NCI-H1417 treated with DMSO at 0.1 percent for 48 hours (cell line): ENCODE measurements around the gene TMEM178B.

Experiments used
- DNase-seq: peaks from one replicate; lab custom pipeline; 2025; lab: John Stamatoyannopoulos, UW

TMEM178B gene

DNA sequence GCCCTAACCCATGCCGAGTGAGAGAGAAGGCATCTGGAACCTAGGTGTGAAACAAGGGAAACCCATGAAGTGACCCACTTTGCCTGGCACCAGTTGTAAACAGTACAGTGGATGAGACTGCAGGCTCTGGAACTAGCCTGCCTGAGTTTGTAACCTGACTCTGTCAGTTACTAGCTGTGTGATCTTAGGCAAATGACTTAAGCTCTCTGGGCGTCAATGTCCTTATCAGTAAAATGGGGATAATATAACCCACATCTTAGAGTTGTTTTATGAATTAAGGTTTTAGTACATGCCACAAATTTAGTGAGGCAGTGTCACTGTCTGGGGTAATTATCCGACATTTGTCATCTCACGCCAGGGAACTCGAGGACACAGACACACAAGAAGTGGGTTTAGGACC lies 394.5 kb downstream of the TMEM178B start:
- no peak for DNase-seq

DNA sequence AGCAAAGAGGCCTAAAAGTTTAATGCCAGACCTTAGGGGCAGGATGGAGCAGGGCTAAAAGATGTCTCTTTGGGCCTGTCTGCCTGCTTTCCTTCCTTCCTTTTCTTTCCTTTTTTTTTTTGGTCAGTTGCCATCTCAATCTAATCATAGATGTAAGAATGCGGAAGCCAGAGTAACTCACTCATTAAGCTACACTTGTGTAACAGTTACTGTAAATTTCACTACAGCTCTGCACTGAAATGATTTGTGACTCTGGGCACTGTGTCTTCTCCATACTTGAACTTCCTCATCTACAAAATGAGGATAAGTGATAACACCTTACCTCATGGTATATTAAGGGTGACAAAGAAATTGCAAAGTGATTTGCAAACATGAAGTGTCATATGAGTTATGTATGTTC lies 401.8 kb downstream of the TMEM178B start:
- DNase-seq = no peak

DNA sequence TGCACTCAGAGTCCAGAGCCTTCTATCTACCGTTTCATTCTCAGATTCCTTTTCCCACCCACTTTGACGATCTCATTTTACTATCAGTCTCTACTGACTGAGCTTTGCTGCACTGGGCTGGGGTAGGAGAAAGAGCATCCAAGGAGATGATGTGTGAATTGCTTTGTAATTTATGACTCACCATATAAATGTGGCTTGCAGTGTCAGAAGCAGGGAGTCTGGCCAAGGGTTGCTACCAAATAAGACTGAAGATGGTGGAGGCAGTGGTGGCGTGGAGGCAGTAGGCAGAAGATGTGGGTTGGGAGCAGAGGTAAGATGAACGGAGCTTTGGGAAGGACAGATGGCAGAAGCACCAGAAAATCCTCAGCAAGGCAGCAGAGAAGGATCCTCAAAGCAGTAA lies 404.0 kb downstream of the TMEM178B start:
- DNase-seq = no peak

- no peak for DNase-seq
These were observed 405.0 kb downstream of the TMEM178B start for GRCh38 chr7:141478845-141479244.

- no peak for DNase-seq
These were observed 407.1 kb downstream of the TMEM178B start for GRCh38 chr7:141480953-141481352.

DNA sequence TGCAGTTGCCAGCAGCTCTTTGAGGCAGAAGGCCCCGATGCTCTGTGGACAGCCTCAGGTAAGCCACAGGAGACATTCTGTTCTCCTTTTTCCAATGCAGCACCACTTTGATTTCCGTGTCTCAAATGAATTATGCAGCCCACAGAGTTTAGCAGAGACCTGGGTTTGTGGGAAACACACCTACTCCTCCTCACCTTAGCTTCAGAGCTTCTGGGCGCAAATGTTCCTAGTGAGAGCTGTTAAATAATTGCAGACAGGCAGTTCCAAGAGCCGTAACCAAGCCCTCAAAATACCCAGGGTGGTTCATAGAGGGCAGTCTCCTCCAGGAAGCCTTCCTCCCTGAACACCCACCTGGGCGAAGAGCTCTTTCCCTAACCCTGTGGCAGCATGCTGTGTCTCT lies 408.1 kb downstream of the TMEM178B start:
- no peak for DNase-seq

GRCh38 chr7:141483044-141483443 lies 409.2 kb downstream of the TMEM178B start:
- DNase-seq = no peak

DNA sequence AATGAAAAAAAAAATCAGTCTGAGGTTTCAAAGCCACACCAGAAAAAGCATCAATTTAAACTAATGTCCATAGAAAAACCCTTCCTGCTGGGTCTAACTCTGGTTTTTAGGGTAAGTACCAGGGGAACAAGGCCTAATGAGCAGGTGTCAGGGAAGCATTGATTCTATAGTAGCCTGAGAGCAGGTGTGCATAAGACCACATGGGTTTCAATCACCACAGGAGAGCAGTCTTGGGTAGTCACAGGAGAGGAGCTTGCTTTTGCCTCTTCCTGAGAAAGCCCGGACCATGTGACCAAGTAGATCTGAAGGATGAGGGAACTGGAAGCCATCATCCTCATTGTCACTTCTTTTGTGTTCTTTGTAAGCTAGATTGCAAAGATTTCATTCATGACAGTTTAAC lies 411.0 kb downstream of the TMEM178B start:
- no peak for DNase-seq

- no peak for DNase-seq
These were observed 413.1 kb downstream of the TMEM178B start for GRCh38 chr7:141486959-141487358.

DNA sequence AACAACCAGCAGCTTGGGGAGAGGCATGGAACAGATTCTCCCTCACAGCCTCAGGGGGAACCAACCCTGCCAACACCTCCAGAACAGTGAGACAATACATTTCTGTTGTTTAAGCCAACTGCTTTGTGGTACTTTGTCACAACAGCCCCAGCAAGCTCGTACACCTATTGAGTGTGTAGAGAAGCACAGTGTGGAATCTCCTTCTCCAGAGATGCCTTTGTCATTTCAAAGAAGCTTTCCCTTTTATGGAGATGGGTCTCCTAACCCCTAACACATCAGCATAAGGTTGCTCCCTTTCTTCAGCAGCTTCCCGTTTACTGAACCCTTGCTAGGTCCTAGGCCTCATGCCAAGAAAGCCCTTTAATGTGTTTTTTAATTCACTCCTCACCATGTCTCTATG lies 416.6 kb downstream of the TMEM178B start:
- no peak for DNase-seq

GRCh38 chr7:141495057-141495456 lies 421.2 kb downstream of the TMEM178B start:
- no peak for DNase-seq

GRCh38 chr7:141497391-141497790 lies 423.5 kb downstream of the TMEM178B start:
- DNase-seq = no peak

GRCh38 chr7:141500608-141501007 lies 426.7 kb downstream of the TMEM178B start:
- DNase-seq = no peak

DNA sequence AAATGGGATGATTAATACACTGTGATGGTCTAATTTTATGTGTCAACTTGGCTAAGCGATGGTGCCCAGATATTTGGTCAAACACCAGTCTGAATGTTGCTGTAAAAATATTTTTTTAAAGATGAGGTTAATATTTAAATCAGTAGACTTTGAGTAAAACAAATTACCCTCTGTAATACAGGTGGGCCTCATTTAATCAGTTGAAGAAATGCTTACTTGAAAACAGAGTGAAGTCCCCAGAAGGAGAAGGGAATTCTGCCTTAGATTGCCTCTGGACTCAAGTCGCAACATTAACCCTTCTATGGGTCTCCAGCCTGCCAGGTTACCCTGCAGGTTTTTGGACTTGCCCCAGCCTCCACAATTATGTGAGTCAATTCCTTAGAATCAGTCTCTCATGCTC lies 427.6 kb downstream of the TMEM178B start:
- DNase-seq = no peak

GRCh38 chr7:141511316-141511675 lies 437.4 kb downstream of the TMEM178B start:
- no peak for DNase-seq

DNA sequence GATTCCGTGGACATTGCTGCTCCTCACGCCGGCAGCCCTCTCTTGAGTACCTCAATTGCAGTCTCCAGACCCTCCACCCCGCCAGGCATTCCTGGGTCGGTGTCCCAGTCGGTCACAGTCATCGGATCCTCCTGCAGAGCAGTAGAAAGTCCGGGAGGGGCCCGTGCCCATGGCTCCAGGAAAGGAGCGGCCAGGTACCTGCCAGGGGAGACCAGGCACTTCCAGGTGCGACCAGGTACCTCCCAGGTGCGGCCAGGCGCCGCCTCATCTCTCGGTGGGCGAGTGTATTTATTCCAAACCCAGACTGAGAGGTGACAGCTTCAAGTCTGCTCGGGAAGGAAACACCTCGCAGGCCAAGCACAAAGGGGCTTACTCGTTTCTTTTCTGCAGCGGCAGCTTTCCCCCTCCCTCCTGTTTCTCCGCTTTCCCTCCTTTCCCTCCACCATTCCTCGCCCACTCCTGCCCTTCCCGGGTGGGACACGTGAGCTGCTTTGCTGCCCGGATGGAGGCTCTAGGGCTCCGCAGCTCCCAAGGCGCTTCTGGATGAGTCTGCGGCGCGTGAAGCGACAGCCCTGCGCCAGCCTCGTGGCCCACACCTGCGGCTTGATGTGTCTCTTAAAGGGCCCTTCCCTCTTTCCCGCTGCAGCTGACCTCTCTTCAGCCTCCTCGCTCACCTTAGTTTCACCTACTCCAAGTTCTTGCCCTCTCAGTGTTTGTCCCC lies 438.0 kb downstream of the TMEM178B start:
- no peak for DNase-seq

- DNase-seq = no peak
These were observed 438.7 kb downstream of the TMEM178B start for GRCh38 chr7:141512597-141512996.

GRCh38 chr7:141513720-141514119 lies 439.9 kb downstream of the TMEM178B start:
- no peak for DNase-seq

DNA sequence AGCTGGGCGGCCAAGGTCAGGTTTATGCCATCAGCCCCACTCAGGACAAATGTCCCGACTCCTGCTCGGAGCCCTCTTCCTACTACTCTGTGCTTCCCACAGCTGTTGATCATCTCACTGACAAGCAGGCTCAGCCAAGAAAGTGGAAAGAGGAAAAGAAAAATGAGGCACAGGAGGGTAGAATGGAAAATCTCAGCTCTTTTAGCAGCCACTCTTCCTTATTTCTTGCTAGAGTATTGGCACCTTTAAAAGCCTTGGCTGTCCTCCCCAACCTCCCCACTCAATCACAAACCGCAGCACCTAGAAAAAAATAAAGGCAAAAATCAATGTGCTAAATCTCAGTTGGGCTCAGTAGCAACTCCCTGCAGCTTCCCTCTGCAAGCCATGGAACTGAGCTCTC lies 442.1 kb downstream of the TMEM178B start:
- DNase-seq = no peak

DNA sequence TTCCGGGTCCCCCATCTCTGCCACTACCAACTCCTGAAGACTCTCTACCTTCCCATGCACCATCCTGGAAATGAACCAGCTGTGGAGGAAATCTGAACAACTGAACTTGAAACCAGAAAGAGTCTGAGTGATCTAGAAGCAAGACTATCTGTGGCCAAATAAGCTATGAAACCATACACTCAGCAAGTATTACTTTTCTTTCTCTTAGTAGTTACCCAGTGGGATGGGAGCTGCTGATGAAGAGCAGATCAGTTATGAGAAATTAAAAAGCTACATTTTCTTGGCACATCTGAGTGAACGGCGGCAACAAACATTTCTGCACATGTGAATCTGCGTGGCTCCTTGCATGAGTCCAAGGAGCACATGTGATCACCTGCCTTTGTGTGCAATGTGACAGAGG lies 445.8 kb downstream of the TMEM178B start:
- DNase-seq = no peak

GRCh38 chr7:141522657-141523342 lies 448.9 kb downstream of the TMEM178B start:
- DNase-seq = no peak

- DNase-seq = no peak
These were observed 452.2 kb downstream of the TMEM178B start for GRCh38 chr7:141525973-141526514.

GRCh38 chr7:141527076-141527475 lies 453.2 kb downstream of the TMEM178B start:
- DNase-seq = no peak

DNA sequence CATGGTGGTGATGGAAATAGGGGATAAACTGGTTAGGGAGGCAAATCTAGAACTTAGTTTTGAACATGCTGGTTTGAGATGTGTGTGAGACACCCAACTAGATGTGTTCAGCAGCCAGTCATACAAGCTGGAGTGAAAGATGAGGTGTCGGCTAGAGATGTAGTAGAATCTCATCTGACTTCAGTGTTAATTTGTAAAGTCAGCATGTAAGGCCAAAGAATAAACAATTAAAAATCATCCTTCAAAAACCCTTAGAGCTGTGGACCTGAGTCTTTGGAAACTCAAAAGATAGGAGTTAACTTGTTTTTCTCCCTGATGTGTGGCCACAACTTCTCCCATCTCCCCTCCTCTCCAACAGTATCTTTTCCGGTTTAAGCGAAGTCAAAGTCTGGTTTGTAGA lies 454.5 kb downstream of the TMEM178B start:
- no peak for DNase-seq
